Ishikawa (cell line): ENCODE data around the gene SYNDIG1.

ENCODE experiments used
- CEBPB ChIP-seq: IDR thresholded peaks from 2 replicates; pipeline ENCODE4 v1.6.1; 2012
- CREB1 ChIP-seq: IDR thresholded peaks from 2 replicates; pipeline ENCODE4 v1.6.1; 2012; ENCODE audit warnings: low read depth
- EP300 ChIP-seq: IDR thresholded peaks from 2 replicates; pipeline ENCODE4 v1.6.1; 2012; ENCODE audit warnings: borderline replicate concordance
- FOXM1 ChIP-seq: IDR thresholded peaks from 2 replicates; pipeline ENCODE4 v1.6.1; 2012; ENCODE audit warnings: low read depth, borderline replicate concordance
- MAX ChIP-seq: IDR thresholded peaks from 2 replicates; pipeline ENCODE4 v1.6.1; 2012
- NFIC ChIP-seq: IDR thresholded peaks from 2 replicates; pipeline ENCODE4 v1.6.1; 2012
- RAD21 ChIP-seq: IDR thresholded peaks from 2 replicates; pipeline ENCODE4 v1.6.1; 2012; ENCODE audit warnings: low read depth
- REST ChIP-seq: IDR thresholded peaks from 2 replicates; pipeline ENCODE4 v1.6.1; 2012; ENCODE audit warnings: low read depth, mild to moderate bottlenecking
- TAF1 ChIP-seq: IDR thresholded peaks from 2 replicates; pipeline ENCODE4 v1.6.1; 2012; ENCODE audit warnings: low read depth, mild to moderate bottlenecking
- USF1 ChIP-seq: IDR thresholded peaks from 2 replicates; pipeline ENCODE4 v1.6.1; 2012

- TF ChIP-seq TAF1, result no peak
- no peak for TF ChIP-seq REST
- TF ChIP-seq RAD21, result no peak
- no peak for TF ChIP-seq NFIC
- TF ChIP-seq MAX, result no peak
- TF ChIP-seq CREB1, result no peak
- TF ChIP-seq USF1, result no peak
- no peak for TF ChIP-seq FOXM1
- no peak for TF ChIP-seq EP300
- TF ChIP-seq CEBPB, result no peak
Measured at GRCh38 chr20:24565835-24566351, 96.5 kb downstream of the SYNDIG1 start.
